Measurements from ENCODE around the gene AIP. TPM values are rescaled to one million over a fixed set of nuclear protein-coding genes. Genes with fewer than 3 reads are reported as not detected.

AIP gene
- total RNA-seq, 2 donors from 2014 or later, result 45.3 to 57.9 TPM

DNA sequence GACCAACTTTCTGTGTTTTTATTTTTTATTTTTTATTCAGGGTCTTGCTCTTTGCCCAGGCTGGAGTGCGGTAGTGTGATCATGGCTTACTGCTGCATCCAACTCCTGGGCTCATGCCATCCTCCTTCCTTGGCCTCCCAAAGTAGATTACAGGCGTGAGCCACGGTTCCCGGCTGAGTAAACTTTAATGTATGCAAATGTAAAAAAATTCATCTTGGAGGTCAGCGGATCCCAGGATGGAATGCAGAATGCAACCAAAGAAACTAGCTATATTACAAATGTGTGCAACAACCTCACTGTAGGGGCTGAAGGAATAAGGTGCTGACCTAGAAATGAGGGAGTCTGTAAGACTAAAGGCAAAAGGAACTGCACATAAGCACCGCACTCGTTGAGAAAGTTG, 31.3 kb downstream of the AIP start:
- TF ChIP-seq, protein P1, sequence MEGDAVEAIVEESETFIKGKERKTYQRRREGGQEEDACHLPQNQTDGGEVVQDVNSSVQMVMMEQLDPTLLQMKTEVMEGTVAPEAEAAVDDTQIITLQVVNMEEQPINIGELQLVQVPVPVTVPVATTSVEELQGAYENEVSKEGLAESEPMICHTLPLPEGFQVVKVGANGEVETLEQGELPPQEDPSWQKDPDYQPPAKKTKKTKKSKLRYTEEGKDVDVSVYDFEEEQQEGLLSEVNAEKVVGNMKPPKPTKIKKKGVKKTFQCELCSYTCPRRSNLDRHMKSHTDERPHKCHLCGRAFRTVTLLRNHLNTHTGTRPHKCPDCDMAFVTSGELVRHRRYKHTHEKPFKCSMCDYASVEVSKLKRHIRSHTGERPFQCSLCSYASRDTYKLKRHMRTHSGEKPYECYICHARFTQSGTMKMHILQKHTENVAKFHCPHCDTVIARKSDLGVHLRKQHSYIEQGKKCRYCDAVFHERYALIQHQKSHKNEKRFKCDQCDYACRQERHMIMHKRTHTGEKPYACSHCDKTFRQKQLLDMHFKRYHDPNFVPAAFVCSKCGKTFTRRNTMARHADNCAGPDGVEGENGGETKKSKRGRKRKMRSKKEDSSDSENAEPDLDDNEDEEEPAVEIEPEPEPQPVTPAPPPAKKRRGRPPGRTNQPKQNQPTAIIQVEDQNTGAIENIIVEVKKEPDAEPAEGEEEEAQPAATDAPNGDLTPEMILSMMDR (IDR thresholded peaks at IDR 0.05), result no peak
- intact Hi-C loops (cut with DNase I), result no loop called here
- no peak for DNase-seq
- no peaks in the 10 kb centered on the region for H3K36me3 ChIP-seq
- no peak overlapping the region for H3K27ac ChIP-seq
- H3K4me1 ChIP-seq, result no peaks in the 10 kb centered on the region
- H3K9ac ChIP-seq (ENCODE audit: low read depth in 2 of 2, low read length in 2 of 2), result no peak overlapping the region
- H3K9me3 ChIP-seq, result no peaks in the 10 kb centered on the region
- H3K27me3 ChIP-seq, result no peaks in the 10 kb centered on the region
- no peak overlapping the region for H3K4me3 ChIP-seq

DNA sequence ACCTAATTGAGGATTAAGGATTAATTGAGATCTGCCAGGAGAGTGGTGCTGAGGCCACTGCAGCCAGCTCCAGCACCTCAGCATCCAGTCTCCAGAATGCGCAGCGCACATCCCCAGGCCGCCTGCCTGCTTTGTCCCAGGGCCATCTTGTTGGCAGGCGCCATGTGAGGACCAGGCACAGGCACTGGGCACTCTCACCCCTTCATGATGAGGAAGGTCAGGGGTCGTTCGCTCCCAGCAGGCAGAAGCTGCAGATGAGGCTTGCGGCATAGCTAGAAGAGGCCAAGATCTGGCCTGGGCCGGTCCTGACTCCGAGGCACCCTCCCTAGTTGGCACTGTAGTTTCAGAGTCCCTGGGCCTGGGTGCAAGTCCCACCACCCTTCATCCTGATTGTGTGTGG, 34.0 kb downstream of the AIP start:
- Histone ChIP-seq H3K27ac (no peak overlapping the region), H3K27me3 (no peaks in the 10 kb centered on the region), H3K9me3 (no peaks in the 10 kb centered on the region), H3K36me3 (no peaks in the 10 kb centered on the region), H3K4me1 (no peaks in the 10 kb centered on the region), H3K9ac (ENCODE audit: low read depth in 2 of 2, low read length in 2 of 2) (no peak overlapping the region), H3K4me3 (no peak overlapping the region)
- TF ChIP-seq, protein P1 (IDR thresholded peaks at IDR 0.05), result no peak
- intact Hi-C loops (cut with DNase I), result no loop called here
- DNase-seq, result no peak

- no peaks in the 10 kb centered on the region for H3K9me3 ChIP-seq
- DNase-seq, result no peak
- no peak overlapping the region for H3K9ac ChIP-seq (ENCODE audit: low read depth in 2 of 2, low read length in 2 of 2)
- H3K36me3 ChIP-seq, result no peaks in the 10 kb centered on the region
- intact Hi-C loops (cut with DNase I), result no loop called here
- no peaks in the 10 kb centered on the region for H3K27me3 ChIP-seq
- no peak overlapping the region for H3K4me3 ChIP-seq
- no peaks in the 10 kb centered on the region for H3K4me1 ChIP-seq
- no peak overlapping the region for H3K27ac ChIP-seq
- TF ChIP-seq, protein P1 (IDR thresholded peaks at IDR 0.05), result no peak
These were observed 35.1 kb downstream of the AIP start for GRCh38 chr11:67517784-67518552.

GRCh38 chr11:67519726-67520125, 36.9 kb downstream of the AIP start:
- no peak for DNase-seq
- TF ChIP-seq, protein P1 (IDR thresholded peaks at IDR 0.05), result no peak
- no peaks in the 10 kb centered on the region for H3K9me3 ChIP-seq
- H3K9ac ChIP-seq (ENCODE audit: low read depth in 2 of 2, low read length in 2 of 2), result no peak overlapping the region
- no peaks in the 10 kb centered on the region for H3K27me3 ChIP-seq
- H3K4me1 ChIP-seq, result no peaks in the 10 kb centered on the region
- no peak overlapping the region for H3K27ac ChIP-seq
- no peaks in the 10 kb centered on the region for H3K36me3 ChIP-seq
- intact Hi-C loops (cut with DNase I), result no loop called here
- H3K4me3 ChIP-seq, result no peak overlapping the region

DNA sequence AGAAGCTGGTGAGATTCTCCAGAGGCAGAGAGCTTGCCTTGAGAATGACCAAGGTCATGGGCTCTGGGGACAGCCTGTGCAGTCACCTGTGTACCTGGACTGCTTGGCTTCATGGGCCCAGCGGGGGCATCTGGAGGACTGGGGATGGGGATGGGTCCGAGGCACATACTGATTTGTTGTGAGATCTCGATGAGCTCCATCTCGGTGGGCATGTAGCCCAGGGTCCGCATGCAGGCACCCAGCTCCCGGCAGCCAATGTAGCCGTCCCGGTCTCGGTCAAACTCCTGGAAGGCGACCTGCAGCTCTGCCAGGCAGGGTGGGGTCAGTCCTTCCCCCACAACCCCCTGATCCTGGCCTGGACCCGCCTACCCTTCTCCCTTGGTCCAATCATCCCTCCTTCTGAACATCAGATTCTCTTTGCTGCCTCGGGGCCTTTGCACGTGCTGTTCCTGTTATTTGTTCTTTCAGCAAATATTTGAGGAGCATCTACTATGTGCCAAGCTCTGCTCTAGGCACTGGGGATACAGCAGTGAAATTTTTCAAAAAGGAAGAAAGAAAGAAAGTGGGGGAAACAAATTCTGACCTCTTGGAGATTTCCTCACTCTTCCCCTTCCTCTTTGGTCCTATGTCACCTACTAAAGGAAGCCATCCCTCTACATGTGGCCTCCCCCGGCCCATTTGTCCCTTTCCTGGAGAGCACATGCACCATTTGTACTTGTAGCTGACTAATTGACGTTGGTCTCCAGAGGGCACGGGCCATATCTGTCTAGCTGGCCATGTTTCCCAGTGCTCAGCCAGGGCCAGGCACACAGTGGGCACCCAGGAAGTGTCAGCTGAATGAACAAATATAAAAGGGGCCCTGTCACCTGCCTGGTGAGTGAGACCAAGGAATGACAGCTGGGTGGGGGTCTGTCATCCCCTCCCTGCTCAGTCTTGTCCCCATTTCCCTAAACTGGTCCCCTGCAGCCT, 38.3 kb downstream of the AIP start:
- Histone ChIP-seq H3K27ac (no peak overlapping the region), H3K9ac (ENCODE audit: low read depth in 2 of 2, low read length in 2 of 2) (no peak overlapping the region), H3K4me1 (peaks cover 5% of the 10 kb centered on the region), H3K27me3 (no peaks in the 10 kb centered on the region), H3K9me3 (no peaks in the 10 kb centered on the region), H3K36me3 (no peaks in the 10 kb centered on the region), H3K4me3 (no peak overlapping the region)
- TF ChIP-seq, protein P1 (IDR thresholded peaks at IDR 0.05), result no peak
- DNase-seq, result no peak
- intact Hi-C loops (cut with DNase I), result no loop called here

All from colonic mucosa (tissue), 4 donors.